ENCODE data around the gene RPRD1A. TPM values are rescaled to one million over a fixed set of nuclear protein-coding genes. Genes with fewer than 3 reads are reported as not detected.

Gene RPRD1A
- total and polyA plus RNA-seq, 7 donors, result 13.2 to 80.3 (median 68.8) TPM

DNA sequence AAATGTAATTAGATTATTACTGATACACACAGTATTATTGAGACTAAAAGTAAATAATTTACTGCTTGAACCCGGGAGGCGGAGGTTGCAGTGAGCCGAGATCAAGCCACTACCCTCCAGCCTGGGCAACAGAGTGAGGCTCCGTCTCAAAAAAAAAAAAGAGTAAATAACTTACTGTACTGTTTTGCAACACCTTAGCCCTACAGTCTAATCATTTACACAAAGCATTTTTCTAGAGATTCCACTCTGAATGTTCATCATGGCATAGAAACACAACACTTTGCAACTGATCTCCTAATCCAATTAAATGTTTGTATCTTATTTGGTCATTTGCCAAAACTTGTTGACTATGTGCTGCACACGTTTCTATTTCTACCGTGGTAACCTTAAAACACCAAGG is 118.3 kb downstream of the RPRD1A start:
- H3K9me3 ChIP-seq, result no peaks in the 10 kb centered on the region
- WGBS, 2 donors, result 63 to 75% methylated on average over 6 of the region's 6 CpGs
- peaks cover 0 to 8% (median 5%) of the 10 kb centered on the region in 4 donors for H3K4me1 ChIP-seq
- peaks cover 0 to 3% (median 0%) of the 10 kb centered on the region in 3 donors for H3K27me3 ChIP-seq
- no peak for DNase-seq
- H3K4me3 ChIP-seq, result no peak overlapping the region
- no peak for TF ChIP-seq POLR2A (IDR thresholded peaks at IDR 0.05)
- no peak for TF ChIP-seq POLR2AphosphoS5 (IDR thresholded peaks at IDR 0.05)
- TF ChIP-seq EP300 (IDR thresholded peaks at IDR 0.05), result no peak
- no peak for TF ChIP-seq CTCF (IDR thresholded peaks at IDR 0.05)
- peak overlapping the region in 1 of 4 donors; percentile 68 for H3K27ac ChIP-seq
- no peaks in the 10 kb centered on the region for H3K36me3 ChIP-seq
- intact Hi-C loops (cut with DNase I), result no loop called here

DNA sequence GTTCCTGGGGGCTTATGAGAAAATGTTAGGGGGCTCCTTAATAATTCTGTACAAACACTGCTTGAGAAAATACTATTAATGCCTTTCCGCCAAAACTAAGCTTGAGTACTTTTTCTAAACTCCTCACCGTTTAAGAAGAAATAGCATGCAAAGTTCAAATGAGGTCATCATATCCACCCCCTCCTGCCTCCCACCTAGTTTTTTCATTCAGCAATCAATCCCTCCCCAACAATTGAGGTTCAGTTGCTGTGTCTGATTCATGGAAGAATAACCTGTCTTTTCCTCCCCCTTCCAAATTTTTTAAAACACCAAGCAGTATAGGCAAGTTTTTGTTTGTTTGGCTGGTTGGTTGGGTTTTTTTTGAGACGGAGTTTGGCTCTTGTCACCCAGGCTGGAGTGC is 119.3 kb downstream of the RPRD1A start:
- peaks cover 0 to 8% (median 5%) of the 10 kb centered on the region in 4 donors for H3K4me1 ChIP-seq
- 74 to 79% methylated on average over 3 of the region's 3 CpGs for WGBS, 2 donors
- intact Hi-C loops (cut with DNase I), result no loop called here

GRCh38 chr18:35942661-35943060 is 124.7 kb downstream of the RPRD1A start:
- H3K4me3 ChIP-seq, result no peak overlapping the region
- no peaks in the 10 kb centered on the region for H3K27me3 ChIP-seq
- DNase-seq, result no peak
- H3K9me3 ChIP-seq, result no peaks in the 10 kb centered on the region
- WGBS, 2 donors, result 93% methylated on average over 6 of the region's 6 CpGs
- intact Hi-C loops (cut with DNase I), result no loop called here
- H3K27ac ChIP-seq, result no peak overlapping the region
- H3K36me3 ChIP-seq, result no peaks in the 10 kb centered on the region
- no peak for TF ChIP-seq POLR2A (IDR thresholded peaks at IDR 0.05)
- no peak for TF ChIP-seq POLR2AphosphoS5 (IDR thresholded peaks at IDR 0.05)
- no peak for TF ChIP-seq CTCF (IDR thresholded peaks at IDR 0.05)
- TF ChIP-seq EP300 (IDR thresholded peaks at IDR 0.05), result no peak
- H3K4me1 ChIP-seq, result no peaks in the 10 kb centered on the region

More for the DNA sequence above, 119.3 kb downstream of the RPRD1A start:
- no peaks in the 10 kb centered on the region for H3K36me3 ChIP-seq
- DNase-seq, result no peak
- no peak overlapping the region for H3K27ac ChIP-seq
- H3K9me3 ChIP-seq, result no peaks in the 10 kb centered on the region
- peaks cover 0 to 3% (median 0%) of the 10 kb centered on the region in 3 donors for H3K27me3 ChIP-seq
- TF ChIP-seq POLR2A (IDR thresholded peaks at IDR 0.05) (no peak), CTCF (IDR thresholded peaks at IDR 0.05) (no peak), EP300 (IDR thresholded peaks at IDR 0.05) (no peak), POLR2AphosphoS5 (IDR thresholded peaks at IDR 0.05) (no peak)
- no peak overlapping the region for H3K4me3 ChIP-seq

DNA sequence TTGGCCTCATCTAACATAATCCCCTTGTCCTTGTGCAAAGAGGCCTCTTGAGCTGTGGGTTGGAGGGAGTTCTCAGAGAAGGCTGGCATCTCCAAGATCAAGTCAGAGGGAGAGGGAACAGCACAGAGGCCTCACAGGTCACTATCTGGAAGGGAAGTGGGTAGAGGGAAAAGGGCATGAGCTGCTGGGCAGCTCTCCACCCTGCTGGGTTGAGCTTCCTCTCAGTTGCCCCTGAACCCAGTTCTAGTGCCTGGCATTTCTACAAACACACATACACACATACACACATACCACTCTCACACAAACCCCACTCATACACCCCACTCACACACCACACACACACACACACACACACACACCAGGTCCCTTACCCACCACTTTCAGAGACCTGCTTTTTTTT is 125.2 kb downstream of the RPRD1A start:
- intact Hi-C loops (cut with DNase I), result no loop called here
- DNase-seq, result no peak
- Histone ChIP-seq H3K27ac (no peak overlapping the region), H3K4me3 (no peak overlapping the region), H3K36me3 (no peaks in the 10 kb centered on the region), H3K27me3 (no peaks in the 10 kb centered on the region), H3K9me3 (no peaks in the 10 kb centered on the region), H3K4me1 (no peaks in the 10 kb centered on the region)
- TF ChIP-seq CTCF (IDR thresholded peaks at IDR 0.05), result no peak
- no peak for TF ChIP-seq POLR2AphosphoS5 (IDR thresholded peaks at IDR 0.05)
- TF ChIP-seq EP300 (IDR thresholded peaks at IDR 0.05), result no peak
- no peak for TF ChIP-seq POLR2A (IDR thresholded peaks at IDR 0.05)

GRCh38 chr18:35941299-35941698 is 126.1 kb downstream of the RPRD1A start:
- 61 to 69% methylated on average over 6 of the region's 6 CpGs for WGBS, 2 donors
- Histone ChIP-seq H3K36me3 (no peaks in the 10 kb centered on the region), H3K9me3 (no peaks in the 10 kb centered on the region), H3K4me1 (no peaks in the 10 kb centered on the region), H3K27me3 (no peaks in the 10 kb centered on the region), H3K27ac (no peak overlapping the region), H3K4me3 (no peak overlapping the region)
- no peak for DNase-seq
- intact Hi-C loops (cut with DNase I), result no loop called here
- no peak for TF ChIP-seq POLR2A (IDR thresholded peaks at IDR 0.05)
- no peak for TF ChIP-seq EP300 (IDR thresholded peaks at IDR 0.05)
- no peak for TF ChIP-seq POLR2AphosphoS5 (IDR thresholded peaks at IDR 0.05)
- no peak for TF ChIP-seq CTCF (IDR thresholded peaks at IDR 0.05)

Measured in sigmoid colon (tissue), 7 donors.